Measurements from ENCODE around the gene TM4SF18.

The TM4SF18 gene

DNA sequence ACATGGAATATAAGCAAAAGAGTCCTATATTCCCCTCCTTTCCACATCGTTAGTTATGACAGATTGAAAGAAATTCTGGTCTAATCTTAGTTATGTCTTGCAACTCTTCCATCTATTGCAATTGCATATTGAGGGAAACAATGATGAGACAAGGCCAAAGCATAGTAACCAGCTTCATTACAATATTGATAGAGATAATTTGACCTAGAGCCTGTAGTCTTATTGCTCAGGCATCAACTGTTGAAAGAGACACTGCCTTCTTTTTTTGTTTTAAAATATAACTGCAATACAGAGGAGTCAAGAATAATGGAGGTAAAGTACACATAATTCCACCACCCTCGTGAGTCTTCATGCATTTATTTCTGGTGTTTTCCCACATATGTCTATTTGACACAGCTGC is 2.0 kb downstream of the TM4SF18 start:
- Histone ChIP-seq H3K9me3 (ENCODE audit: control insufficient read depth, insufficient read depth, low read depth, low read length) (no peaks in the 10 kb centered on the region), H3K27ac (ENCODE audit: extremely low read depth, low read depth, low read length) (no peak overlapping the region), H3K36me3 (ENCODE audit: control insufficient read depth in 2 of 2, insufficient read depth in 1 of 2, low read length in 2 of 2) (no peaks in the 10 kb centered on the region), H3K4me3 (ENCODE audit: low read depth, low read length) (no peak overlapping the region), H3K4me1 (ENCODE audit: control insufficient read depth, insufficient read depth, low read length) (no peaks in the 10 kb centered on the region)
- TF ChIP-seq ZNF266 (tag by site-specific recombination; IDR thresholded peaks at IDR 0.05; ENCODE audit: low read depth) (no peak), GLI2 (tag by site-specific recombination; IDR thresholded peaks at IDR 0.05; ENCODE audit: borderline replicate concordance, low read depth) (no peak), ZFP41 (tag by site-specific recombination; IDR thresholded peaks at IDR 0.05; ENCODE audit: borderline replicate concordance) (no peak), KLF9 (tag by site-specific recombination; IDR thresholded peaks at IDR 0.05; ENCODE audit: low read depth) (no peak), ZNF596 (tag by site-specific recombination; IDR thresholded peaks at IDR 0.05) (no peak), ZBTB1 (tag by site-specific recombination; IDR thresholded peaks at IDR 0.05) (no peak), ZNF140 (tag by site-specific recombination; IDR thresholded peaks at IDR 0.05) (no peak), SETDB1 (IDR thresholded peaks at IDR 0.05; ENCODE audit: insufficient read length, low read length) (no peak), ZNF610 (tag by site-specific recombination; IDR thresholded peaks at IDR 0.05; ENCODE audit: borderline replicate concordance) (no peak), ZNF174 (tag by site-specific recombination; IDR thresholded peaks at IDR 0.05) (no peak), ZNF112 (tag by site-specific recombination; IDR thresholded peaks at IDR 0.05) (no peak), ZNF747 (tag by site-specific recombination; IDR thresholded peaks at IDR 0.05) (no peak), ZNF274 (IDR thresholded peaks at IDR 0.05; ENCODE audit: low read length) (no peak), ZNF274 (tag by site-specific recombination; IDR thresholded peaks at IDR 0.05; ENCODE audit: borderline replicate concordance) (no peak), ZNF701 (tag by site-specific recombination; IDR thresholded peaks at IDR 0.05) (no peak), ZNF521 (tag by site-specific recombination; IDR thresholded peaks at IDR 0.05) (no peak), ZNF37A (tag by site-specific recombination; IDR thresholded peaks at IDR 0.05) (no peak), ZNF416 (tag by site-specific recombination; IDR thresholded peaks at IDR 0.05) (no peak), SP7 (tag by site-specific recombination; IDR thresholded peaks at IDR 0.05) (no peak)
- TF ChIP-seq, protein P1, sequence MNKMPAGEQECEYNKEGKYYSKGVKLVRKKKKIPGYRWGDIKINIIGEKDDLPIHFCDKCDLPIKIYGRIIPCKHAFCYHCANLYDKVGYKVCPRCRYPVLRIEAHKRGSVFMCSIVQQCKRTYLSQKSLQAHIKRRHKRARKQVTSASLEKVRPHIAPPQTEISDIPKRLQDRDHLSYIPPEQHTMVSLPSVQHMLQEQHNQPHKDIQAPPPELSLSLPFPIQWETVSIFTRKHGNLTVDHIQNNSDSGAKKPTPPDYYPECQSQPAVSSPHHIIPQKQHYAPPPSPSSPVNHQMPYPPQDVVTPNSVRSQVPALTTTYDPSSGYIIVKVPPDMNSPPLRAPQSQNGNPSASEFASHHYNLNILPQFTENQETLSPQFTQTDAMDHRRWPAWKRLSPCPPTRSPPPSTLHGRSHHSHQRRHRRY (tag by site-specific recombination; IDR thresholded peaks at IDR 0.05), result no peak
- ChIA-PET CTCF (interaction anchor here (0.7 to 1.4 kb wide), 4 partner anchors 22 to 1236 kb away, joined by 4 to 5 read pairs (median 4); no protein-coding TSS in a partner anchor), POLR2A (no interaction called here)

GRCh38 chr3:149330609-149331331 is 2.7 kb downstream of the TM4SF18 start:
- H3K9me3 ChIP-seq (ENCODE audit: control insufficient read depth, insufficient read depth, low read depth, low read length), result no peaks in the 10 kb centered on the region
- CTCF ChIA-PET, result interaction anchor here (0.5 to 1.4 kb wide), 6 partner anchors 22 to 1236 kb away, joined by 3 to 5 read pairs (median 4); no protein-coding TSS in a partner anchor
- H3K4me1 ChIP-seq (ENCODE audit: control insufficient read depth, insufficient read depth, low read length), result no peaks in the 10 kb centered on the region
- no peaks in the 10 kb centered on the region for H3K36me3 ChIP-seq (ENCODE audit: control insufficient read depth in 2 of 2, insufficient read depth in 1 of 2, low read length in 2 of 2)
- POLR2A ChIA-PET, result no interaction called here
- H3K27ac ChIP-seq (ENCODE audit: extremely low read depth, low read depth, low read length), result no peak overlapping the region
- no peak overlapping the region for H3K4me3 ChIP-seq (ENCODE audit: low read depth, low read length)
- TF ChIP-seq SALL2 (tag by site-specific recombination; IDR thresholded peaks at IDR 0.05; ENCODE audit: borderline replicate concordance), result no peak
- TF ChIP-seq ZNF785 (tag by site-specific recombination; IDR thresholded peaks at IDR 0.05), result no peak
- no peak for TF ChIP-seq KLF7 (tag by site-specific recombination; IDR thresholded peaks at IDR 0.05; ENCODE audit: borderline replicate concordance)
- no peak for TF ChIP-seq ZNF2 (tag by site-specific recombination; IDR thresholded peaks at IDR 0.05)
- no peak for TF ChIP-seq KLF8 (tag by site-specific recombination; IDR thresholded peaks at IDR 0.05)
- no peak for TF ChIP-seq SCRT1 (tag by site-specific recombination; IDR thresholded peaks at IDR 0.05; ENCODE audit: borderline replicate concordance)
- no peak for TF ChIP-seq ZNF341 (tag by site-specific recombination; IDR thresholded peaks at IDR 0.05; ENCODE audit: low read depth)
- no peak for TF ChIP-seq ZNF155 (tag by site-specific recombination; IDR thresholded peaks at IDR 0.05)
- no peak for TF ChIP-seq ZNF610 (tag by site-specific recombination; IDR thresholded peaks at IDR 0.05; ENCODE audit: borderline replicate concordance)
- TF ChIP-seq, protein P2, sequence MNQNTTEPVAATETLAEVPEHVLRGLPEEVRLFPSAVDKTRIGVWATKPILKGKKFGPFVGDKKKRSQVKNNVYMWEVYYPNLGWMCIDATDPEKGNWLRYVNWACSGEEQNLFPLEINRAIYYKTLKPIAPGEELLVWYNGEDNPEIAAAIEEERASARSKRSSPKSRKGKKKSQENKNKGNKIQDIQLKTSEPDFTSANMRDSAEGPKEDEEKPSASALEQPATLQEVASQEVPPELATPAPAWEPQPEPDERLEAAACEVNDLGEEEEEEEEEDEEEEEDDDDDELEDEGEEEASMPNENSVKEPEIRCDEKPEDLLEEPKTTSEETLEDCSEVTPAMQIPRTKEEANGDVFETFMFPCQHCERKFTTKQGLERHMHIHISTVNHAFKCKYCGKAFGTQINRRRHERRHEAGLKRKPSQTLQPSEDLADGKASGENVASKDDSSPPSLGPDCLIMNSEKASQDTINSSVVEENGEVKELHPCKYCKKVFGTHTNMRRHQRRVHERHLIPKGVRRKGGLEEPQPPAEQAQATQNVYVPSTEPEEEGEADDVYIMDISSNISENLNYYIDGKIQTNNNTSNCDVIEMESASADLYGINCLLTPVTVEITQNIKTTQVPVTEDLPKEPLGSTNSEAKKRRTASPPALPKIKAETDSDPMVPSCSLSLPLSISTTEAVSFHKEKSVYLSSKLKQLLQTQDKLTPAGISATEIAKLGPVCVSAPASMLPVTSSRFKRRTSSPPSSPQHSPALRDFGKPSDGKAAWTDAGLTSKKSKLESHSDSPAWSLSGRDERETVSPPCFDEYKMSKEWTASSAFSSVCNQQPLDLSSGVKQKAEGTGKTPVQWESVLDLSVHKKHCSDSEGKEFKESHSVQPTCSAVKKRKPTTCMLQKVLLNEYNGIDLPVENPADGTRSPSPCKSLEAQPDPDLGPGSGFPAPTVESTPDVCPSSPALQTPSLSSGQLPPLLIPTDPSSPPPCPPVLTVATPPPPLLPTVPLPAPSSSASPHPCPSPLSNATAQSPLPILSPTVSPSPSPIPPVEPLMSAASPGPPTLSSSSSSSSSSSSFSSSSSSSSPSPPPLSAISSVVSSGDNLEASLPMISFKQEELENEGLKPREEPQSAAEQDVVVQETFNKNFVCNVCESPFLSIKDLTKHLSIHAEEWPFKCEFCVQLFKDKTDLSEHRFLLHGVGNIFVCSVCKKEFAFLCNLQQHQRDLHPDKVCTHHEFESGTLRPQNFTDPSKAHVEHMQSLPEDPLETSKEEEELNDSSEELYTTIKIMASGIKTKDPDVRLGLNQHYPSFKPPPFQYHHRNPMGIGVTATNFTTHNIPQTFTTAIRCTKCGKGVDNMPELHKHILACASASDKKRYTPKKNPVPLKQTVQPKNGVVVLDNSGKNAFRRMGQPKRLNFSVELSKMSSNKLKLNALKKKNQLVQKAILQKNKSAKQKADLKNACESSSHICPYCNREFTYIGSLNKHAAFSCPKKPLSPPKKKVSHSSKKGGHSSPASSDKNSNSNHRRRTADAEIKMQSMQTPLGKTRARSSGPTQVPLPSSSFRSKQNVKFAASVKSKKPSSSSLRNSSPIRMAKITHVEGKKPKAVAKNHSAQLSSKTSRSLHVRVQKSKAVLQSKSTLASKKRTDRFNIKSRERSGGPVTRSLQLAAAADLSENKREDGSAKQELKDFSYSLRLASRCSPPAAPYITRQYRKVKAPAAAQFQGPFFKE (tag by site-specific recombination; IDR thresholded peaks at IDR 0.05; ENCODE audit: borderline replicate concordance), result no peak
- TF ChIP-seq ZBTB17 (tag by site-specific recombination; IDR thresholded peaks at IDR 0.05), result no peak
- no peak for TF ChIP-seq ZNF302 (tag by site-specific recombination; IDR thresholded peaks at IDR 0.05; ENCODE audit: low read depth)

Measured in HEK293 (cell line).